NCI-H510A (cell line): ENCODE measurements around the gene FAM170B.

Experiments used
- DNase-seq: peaks from one replicate; lab custom pipeline; 2025; lab: John Stamatoyannopoulos, UW

The FAM170B gene

DNA sequence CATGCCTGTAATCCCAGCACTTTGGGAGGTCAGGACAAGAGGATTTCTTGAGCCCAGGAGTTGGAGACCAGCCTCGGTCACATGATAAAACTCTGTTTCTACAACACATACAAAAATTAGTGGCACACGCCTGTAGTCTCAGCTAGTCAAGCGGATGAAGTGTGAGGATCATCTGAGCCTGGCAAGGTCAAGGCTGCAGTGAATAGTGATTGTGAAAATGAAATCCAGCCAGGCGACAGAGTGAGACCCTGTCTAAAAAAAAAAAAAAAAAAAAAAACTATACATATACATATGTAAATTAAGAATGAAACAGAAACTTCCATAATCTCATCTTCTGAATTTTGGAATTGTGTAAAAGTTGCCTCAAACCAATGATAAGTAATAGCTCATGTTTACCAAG is 18.2 kb upstream of the FAM170B start:
- no peak for DNase-seq

- DNase-seq: no peak
These were observed 17.7 kb upstream of the FAM170B start for GRCh38 chr10:49151481-49151880.

DNA sequence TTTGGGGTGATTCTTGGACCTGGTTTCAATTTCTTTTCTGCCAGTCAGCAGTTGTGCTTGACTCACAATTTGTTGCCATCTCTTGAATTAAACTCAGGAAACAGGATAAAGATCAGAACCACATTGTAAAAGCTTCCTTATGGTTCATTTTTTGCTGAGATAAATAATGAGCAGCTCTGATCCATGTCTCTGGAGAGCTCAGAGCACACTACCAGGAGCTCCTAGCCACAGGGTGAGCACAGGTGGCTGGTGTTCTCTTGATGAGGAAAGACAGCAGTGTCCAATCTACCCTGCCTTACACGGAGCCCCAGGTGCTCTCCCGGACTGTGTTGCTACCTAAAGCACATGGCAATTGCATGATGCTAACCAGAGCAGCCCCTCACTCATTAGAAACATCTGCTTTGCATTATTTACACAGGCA is 17.2 kb upstream of the FAM170B start:
- DNase-seq: no peak

DNA sequence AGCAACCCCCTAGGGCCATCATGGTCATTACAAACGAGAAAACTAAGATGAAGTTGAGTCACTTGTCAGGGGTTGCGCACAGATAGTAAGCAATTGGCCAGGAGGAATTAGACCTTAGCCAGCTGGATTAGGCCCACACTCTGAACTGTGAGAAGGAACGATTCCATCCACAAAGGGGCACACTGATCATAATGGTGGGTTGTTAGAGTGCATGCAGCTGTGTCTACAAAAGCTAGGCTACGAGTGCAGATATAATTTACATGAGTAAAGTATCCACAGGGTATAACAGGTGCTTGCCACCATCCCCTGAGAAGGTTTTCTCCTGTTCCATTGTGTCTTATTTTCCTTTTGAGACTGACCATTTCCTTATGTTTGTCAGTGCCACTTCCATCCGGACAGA is 16.6 kb upstream of the FAM170B start:
- no peak for DNase-seq

GRCh38 chr10:49149881-49150280 is 16.1 kb upstream of the FAM170B start:
- DNase-seq: no peak

- no peak for DNase-seq
These were observed 10.4 kb upstream of the FAM170B start for GRCh38 chr10:49144058-49144720.

DNA sequence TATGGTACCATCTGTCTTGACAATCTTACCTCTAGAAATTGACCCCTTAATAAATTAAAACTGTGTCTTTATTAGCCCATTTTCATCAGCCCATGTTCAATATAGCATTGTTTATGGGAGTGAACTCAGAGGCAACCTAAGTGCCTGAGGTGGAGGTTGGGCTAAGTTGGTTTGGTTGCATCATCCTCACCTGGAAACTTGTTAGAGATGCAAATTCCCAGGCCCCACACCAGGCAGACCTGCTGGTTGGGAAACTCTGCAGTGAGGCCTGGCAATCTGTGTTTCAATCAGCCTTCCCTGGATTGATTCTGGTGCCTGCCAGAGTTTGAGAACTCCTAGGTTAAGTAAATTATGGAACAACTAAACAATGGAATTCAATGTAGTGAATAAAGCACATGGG is 9.4 kb upstream of the FAM170B start:
- DNase-seq: no peak

- no peak for DNase-seq
These were observed 7.9 kb upstream of the FAM170B start for GRCh38 chr10:49141541-49142332.

- DNase-seq: no peak
These were observed 6.7 kb upstream of the FAM170B start for GRCh38 chr10:49140304-49141177.

- no peak for DNase-seq
These were observed 6.0 kb upstream of the FAM170B start for GRCh38 chr10:49139846-49140195.

DNA sequence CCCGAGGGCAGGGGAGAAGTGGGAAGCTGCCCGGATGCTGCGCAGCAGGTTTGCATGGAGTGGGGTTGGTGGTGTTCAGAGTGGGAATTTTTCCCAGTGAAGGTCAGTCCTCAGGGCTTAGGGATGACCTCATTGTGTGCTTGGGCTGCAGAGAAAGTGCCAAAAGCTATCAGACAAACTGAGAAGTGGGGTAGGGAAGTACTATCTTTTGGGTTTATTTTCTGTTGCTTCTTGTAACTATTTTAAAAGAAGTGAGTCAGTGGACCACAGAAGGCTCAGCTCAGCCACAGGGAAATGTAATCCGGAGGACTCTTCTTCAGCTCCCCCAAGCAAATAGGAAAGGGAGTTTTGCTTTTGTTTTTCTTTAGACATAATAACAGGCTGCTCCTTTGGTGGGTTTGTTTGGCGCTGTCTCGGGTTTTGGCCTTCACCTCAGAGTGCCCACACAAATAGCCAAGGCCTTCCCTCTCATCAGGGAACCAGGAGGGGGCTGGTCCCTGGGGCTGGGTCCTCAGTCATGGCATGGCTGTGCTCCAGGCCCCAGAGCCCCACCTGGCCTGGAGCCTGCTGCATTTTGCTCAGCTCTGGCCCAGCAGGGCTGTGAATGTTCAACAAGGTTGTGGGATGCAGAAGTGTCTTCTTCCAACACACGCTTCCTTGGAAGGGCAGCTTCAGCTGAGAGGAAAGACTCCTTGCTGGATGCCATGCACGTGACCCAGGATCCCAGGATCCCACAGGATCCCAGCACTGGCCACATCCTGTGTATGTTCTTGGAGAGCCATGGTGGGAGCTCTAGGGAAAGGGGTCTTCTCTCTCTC is 5.4 kb upstream of the FAM170B start:
- no peak for DNase-seq

GRCh38 chr10:49138361-49138891 is 4.6 kb upstream of the FAM170B start:
- DNase-seq: no peak

- no peak for DNase-seq
These were observed 2.7 kb upstream of the FAM170B start for GRCh38 chr10:49136525-49136924.

DNA sequence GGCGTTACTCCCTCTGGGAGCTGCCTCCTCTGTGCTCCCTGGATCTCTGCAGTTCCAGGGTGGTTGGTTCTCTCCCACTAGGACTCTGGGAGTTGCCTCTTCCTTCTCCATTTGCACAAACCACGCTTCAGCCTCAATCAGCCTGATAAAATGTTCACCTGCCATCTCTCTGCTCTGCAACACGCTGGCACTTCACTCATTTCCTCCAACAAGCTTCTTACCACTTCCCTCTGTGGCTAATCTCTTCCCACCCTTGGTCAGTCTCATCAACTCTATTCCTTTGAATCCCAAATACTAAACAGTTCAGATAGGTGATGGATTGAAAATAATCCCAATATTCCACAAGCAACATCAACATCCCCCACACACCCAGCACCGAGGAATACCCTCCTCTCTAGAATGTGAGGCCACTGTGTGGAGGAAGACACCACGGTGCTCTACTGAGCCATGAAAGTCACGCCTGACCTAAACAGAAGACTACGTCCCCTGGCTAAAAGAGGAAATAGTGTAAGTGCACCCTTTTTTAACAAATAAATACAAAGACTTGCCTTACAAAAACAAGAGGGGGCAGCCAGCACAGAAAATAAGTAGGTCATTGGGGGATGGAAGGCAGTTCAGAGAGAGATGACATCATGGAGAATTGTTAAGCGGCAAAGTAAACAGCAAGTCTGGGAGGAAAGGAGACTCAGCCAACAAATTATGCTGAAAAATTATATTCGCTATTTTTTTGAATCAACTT is 1.9 kb upstream of the FAM170B start:
- DNase-seq: no peak

GRCh38 chr10:49134327-49134726 is 506 bp upstream of the FAM170B start:
- DNase-seq: no peak

DNA sequence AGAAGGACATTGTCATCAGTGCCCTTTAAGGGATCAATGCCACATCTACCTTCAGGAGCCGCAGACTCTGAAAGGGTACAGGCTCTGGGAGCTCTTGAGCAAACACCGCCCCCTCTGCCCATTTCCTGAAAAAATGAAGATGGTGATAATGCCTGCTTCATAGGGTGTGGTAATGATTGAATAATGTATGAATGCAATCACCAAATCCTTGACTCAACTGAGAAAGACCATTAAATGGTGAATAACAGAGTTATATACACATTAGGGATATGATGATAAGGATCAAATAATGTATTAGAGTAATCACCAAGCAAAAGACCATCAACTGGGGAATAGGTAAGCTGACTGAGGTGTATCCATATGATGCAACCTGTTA is 1.5 kb downstream of the FAM170B start:
- DNase-seq: no peak

GRCh38 chr10:49131507-49132361 is 2.1 kb downstream of the FAM170B start:
- no peak for DNase-seq

DNA sequence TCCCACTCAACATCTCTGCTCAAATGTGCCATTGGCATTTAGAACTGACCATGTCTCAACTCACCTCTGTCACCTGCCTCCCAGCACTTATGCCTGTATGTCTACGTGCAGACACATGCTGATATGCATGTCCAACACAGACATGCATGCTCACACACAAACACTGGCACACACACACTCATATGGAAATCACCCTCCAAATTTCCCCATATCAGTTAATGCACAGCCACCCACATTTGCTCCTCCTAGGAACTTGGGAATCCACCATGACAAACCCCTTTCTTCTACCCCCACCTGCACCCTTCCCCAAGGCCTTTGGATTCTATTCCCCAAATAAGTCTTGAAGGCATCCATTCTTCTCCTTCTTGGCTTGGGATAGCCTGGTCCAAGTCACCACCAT is 4.4 kb downstream of the FAM170B start:
- no peak for DNase-seq

- DNase-seq: no peak
These were observed 5.0 kb downstream of the FAM170B start for GRCh38 chr10:49128854-49129253.
